ENCODE measurements around the gene ADAM19. TPM values are rescaled to one million over a fixed set of nuclear protein-coding genes. Genes with fewer than 3 reads are reported as not detected.

The ADAM19 gene
- total RNA-seq, 2 experiments from 2014 or later = 118 to 127 TPM

DNA sequence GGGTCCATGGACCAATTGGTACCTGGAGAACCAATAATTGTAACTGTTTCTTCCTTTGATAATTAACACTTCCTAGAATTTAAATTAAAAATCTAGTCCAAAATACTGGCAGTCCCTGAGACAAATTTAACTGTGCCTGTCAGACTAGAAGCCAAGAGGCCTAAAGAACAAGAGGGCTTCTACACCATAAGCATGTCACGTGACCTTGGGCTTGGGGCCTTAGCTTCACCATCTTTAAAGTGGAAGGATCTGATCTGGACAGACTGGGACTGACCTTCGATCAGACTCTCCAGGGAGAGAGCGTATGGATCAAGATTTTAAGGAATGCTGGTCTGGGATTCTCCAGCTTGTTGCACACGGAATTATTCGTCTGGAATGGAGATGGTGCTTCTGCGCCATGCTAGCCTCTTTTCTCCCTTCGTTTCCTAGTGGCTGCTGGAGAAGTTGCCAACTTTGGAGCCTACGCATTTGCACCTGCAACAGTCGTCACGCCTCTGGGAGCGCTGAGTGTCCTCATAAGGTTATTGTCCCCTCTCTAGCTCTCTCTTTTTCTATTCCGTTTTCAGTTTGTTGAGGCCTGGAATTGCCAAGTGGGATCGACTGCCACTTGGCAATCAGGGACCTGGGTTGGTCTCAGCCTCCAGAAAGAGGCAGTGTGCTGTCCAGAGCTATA is 107.1 kb downstream of the ADAM19 start:
- Mint-ChIP-seq H3K27me3 (no peaks in the 10 kb centered on the region), H3K4me3 (no peak overlapping the region)
- CTCF ChIA-PET = interaction anchor here (1.2 kb wide), 1 partner anchor 9 kb away, joined by 3 read pairs; no protein-coding TSS in a partner anchor

DNA sequence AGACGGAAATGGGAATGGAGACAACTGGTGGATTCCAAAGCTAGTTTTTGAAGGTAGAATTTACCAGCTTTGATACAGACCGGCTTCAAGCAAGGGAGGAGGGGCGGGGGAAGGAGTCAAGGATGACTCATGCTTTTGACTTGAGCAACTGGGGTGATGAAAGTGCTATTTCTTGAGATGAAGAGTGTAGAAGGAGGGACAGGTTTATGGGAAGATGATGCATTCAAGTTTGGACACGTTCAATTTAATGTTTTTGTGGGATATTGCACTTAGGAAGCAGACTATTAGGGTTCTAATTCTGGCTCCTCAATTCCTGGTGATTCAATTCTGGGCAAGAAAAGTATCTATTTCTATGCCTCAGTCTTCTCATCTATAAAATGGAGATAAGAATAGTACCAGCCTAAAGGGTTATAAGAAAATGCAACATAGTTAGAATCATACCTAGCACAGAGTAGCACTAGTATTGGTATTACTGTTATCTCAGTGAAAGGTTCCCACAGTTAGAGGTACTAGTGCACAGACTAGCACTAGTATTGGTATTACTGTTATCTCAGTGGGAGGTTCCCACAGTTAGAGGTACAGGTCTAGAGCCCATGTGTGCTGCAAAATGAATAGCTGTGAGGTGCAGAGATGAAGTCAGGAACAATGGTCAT is 110.9 kb downstream of the ADAM19 start:
- H3K36me3 Mint-ChIP-seq (ENCODE audit: low read depth) = no peaks in the 10 kb centered on the region
- peak; percentile 51 for DNase-seq
- H3K27me3 Mint-ChIP-seq = peaks cover 19% of the 10 kb centered on the region
- POLR2A ChIA-PET = no interaction called here
- peaks cover 33% of the 10 kb centered on the region for H3K4me1 Mint-ChIP-seq
- H3K9me3 Mint-ChIP-seq = no peaks in the 10 kb centered on the region
- H3K27ac Mint-ChIP-seq = no peak overlapping the region
- H3K4me3 Mint-ChIP-seq = no peak overlapping the region
- CTCF ChIA-PET = interaction anchor here (2.9 kb wide), 1 partner anchor 278 kb away, joined by 10 read pairs; the partner anchor contains the start of gene LSM11

More for the DNA sequence above, 107.1 kb downstream of the ADAM19 start:
- H3K9me3 Mint-ChIP-seq = no peaks in the 10 kb centered on the region
- H3K27ac Mint-ChIP-seq = no peak overlapping the region
- POLR2A ChIA-PET = no interaction called here
- DNase-seq = no peak
- peaks cover 13% of the 10 kb centered on the region for H3K36me3 Mint-ChIP-seq (ENCODE audit: low read depth)
- peaks cover 26% of the 10 kb centered on the region for H3K4me1 Mint-ChIP-seq

DNA sequence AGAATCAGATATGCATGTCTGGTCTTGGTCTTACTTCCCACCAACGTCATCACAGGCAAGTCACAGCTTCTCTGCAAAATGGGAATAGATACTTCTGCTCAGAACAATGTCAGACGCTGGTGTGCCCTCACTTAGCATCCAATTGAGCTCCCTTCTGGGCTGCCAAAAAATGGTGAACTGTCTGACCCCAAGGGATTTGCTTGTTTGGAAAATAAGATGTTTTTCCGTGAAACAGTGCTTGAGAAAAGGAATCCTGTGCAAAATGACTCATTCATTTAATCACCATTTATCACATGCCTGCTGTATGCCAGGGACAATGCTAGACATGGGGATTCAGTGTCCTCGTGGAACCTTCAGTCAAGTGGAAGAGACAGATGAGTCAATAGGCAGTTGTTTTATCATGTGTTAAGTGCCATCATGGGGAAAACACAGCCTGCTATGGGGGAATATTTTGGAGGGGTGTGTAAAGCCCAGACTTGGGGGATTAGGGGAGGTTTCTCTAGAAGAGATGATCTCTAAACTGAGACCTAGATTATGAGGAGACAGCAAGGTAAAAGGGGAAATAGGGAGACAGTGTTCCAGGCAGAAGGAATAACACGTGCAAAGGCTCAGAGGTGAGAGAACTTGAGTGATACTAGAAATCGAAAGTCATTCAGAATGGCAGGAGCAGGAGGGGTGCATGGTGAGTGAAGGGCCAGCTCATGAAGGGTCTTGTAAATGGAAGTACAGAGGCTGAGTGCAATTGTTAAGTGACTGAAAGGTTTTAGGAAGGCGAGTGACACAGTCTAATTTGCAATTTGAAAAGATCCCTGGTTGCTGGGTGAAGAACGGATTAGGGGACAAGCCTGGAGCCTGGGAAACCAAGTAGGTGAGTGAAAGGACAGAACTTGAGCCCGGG is 111.7 kb downstream of the ADAM19 start:
- Mint-ChIP-seq H3K27me3 (peaks cover 27% of the 10 kb centered on the region), H3K4me1 (peaks cover 34% of the 10 kb centered on the region), H3K9me3 (no peaks in the 10 kb centered on the region), H3K27ac (no peak overlapping the region), H3K36me3 (ENCODE audit: low read depth) (no peaks in the 10 kb centered on the region), H3K4me3 (no peak overlapping the region)
- ChIA-PET CTCF (interaction anchor here (1.1 to 2.9 kb wide), 2 partner anchors 8 to 279 kb away, joined by 3 to 10 read pairs; partner anchors contain the start of gene LSM11), POLR2A (no interaction called here)
- no peak for DNase-seq

DNA sequence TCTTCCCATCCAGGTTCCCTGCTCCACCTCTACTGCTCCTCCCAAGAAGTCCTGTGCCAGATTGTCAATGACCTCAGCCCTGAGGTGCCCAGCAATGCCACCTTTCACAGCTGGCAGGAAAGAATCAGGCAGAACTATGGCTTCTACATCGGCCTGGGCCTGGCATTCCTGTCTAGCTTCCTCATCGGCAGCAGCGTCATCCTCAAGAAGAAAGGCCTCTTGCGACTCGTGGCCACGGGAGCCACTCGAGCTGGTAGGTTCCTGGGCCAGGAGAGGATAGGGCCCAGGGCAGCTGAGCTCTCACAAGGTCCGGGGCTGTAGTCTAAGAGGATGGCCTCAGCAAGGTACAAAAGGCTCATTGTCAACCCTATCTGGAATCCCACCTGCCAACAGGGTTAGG is 112.5 kb downstream of the ADAM19 start:
- H3K4me3 Mint-ChIP-seq = no peak overlapping the region
- no peaks in the 10 kb centered on the region for H3K9me3 Mint-ChIP-seq
- ChIA-PET POLR2A (no interaction called here), CTCF (interaction anchor here (1.1 to 2.9 kb wide), 2 partner anchors 9 to 280 kb away, joined by 3 to 10 read pairs; partner anchors contain the start of gene LSM11)
- H3K27me3 Mint-ChIP-seq = peaks cover 30% of the 10 kb centered on the region
- no peak overlapping the region for H3K27ac Mint-ChIP-seq
- H3K4me1 Mint-ChIP-seq = peaks cover 34% of the 10 kb centered on the region
- H3K36me3 Mint-ChIP-seq (ENCODE audit: low read depth) = no peaks in the 10 kb centered on the region
- no peak for DNase-seq

DNA sequence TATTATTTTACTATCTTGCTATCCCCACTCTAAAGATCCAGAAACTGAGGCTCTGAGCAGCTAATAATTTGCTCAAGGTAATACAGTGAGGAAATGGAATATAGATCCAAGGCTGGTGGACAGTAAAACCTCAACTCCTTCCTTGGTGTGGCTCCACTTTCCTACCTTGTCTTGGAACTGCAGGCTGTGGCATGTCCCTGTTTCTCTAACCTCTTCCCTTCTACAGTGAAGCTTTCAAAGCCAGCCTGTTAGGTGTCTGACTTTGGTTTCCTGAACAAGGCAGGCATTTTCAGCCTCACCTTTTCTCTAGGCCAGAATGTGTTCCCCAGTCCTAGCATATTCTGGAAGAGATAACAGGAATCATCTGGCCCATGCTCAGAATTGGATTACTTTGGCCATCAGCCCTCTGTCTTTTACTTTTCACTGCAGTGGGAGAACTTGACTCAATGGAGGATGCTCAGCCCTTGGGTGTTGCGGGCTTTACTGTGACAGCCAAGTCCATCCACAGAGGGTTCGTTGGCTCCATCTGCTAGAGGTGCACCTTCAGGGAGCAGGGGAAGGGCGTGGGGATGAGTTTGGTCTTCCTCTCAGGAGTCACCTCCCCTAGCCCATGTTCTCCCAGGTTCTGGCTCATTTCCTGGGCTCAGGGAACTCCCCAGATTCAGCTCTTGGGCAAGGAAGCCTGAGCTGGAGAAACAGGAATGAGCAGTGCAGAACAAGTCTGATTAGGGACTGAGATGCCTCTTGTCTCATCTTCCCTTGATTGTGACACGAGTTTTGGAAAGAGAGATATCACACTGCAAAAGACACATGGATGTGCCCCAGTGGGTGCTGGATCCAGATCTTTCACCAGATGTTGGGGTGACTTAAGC is 114.4 kb downstream of the ADAM19 start:
- Mint-ChIP-seq H3K9me3 (no peaks in the 10 kb centered on the region), H3K4me3 (peak overlapping the region; percentile 52), H3K4me1 (peaks cover 34% of the 10 kb centered on the region), H3K36me3 (ENCODE audit: low read depth) (no peaks in the 10 kb centered on the region), H3K27me3 (peaks cover 33% of the 10 kb centered on the region), H3K27ac (no peak overlapping the region)
- no peak for DNase-seq
- CTCF ChIA-PET = interaction anchor here (0.7 to 2.9 kb wide), 6 partner anchors 9 to 282 kb away, joined by 3 to 10 read pairs (median 3); partner anchors contain the start of genes LSM11 and THG1L
- POLR2A ChIA-PET = no interaction called here

DNA sequence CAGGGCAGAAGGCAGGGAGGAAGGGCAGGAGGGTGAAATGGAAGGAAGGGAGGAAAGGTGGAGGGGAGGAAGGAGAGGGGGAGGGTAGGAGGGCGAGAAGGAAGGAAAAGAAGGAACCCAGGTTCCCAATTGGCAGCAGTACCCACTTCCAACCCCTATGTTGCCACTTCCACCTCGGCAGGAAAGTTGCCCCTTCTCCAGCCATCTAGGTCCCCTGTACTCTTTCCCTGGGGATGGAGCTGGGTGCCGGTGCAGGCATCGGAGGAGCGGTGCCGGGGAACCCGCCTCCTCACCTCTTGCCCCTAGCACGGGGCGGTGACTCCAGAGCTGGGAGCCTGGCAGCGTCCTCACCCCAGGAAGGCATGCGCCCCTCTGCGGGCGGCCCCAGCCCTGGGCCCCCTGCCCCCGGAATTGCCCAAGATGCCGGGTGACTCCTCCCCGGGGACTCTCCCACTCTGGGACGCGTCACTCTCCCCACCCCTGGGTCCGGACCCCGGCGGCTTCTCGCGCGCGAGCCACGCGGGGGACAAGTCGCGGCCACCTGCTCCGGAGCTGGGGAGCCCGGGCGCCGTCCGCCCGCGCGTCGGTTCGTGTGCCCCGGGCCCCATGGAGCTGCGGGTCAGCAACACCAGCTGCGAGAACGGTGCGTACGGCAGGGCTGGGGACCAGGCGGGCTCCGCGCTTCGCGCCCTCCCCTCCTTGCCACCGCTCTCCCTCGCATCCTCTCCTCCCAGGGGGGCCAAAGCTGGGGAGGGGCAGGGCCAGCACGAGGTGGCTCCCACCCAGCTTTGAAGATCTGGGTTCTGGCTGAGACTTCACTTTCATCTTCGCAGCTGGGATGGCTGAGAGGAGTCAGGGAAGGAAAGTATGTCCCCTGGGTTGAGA is 115.6 kb downstream of the ADAM19 start, which contains the start of gene NIPAL4:
Gene NIPAL4 (plus strand): TSS at position 499 of the 885 bp plus-strand sequence. CDS start 108 bp downstream, at position 607.
- POLR2A ChIA-PET = no interaction called here
- CTCF ChIA-PET = interaction anchor here (1.0 to 2.1 kb wide), 3 partner anchors 10 to 283 kb away, joined by 3 to 4 read pairs (median 3); no protein-coding TSS in a partner anchor
- Mint-ChIP-seq H3K4me3 (peak within 1 kb of the TSS; percentile 52), H3K27me3 (peaks cover 33% of the 10 kb centered on the region), H3K4me1 (peaks cover 30% of the 10 kb centered on the region), H3K36me3 (ENCODE audit: low read depth) (no peaks in the 10 kb centered on the region), H3K27ac (no peak within 1 kb of the TSS), H3K9me3 (no peaks in the 10 kb centered on the region)
- DNase-seq = no peak

DNA sequence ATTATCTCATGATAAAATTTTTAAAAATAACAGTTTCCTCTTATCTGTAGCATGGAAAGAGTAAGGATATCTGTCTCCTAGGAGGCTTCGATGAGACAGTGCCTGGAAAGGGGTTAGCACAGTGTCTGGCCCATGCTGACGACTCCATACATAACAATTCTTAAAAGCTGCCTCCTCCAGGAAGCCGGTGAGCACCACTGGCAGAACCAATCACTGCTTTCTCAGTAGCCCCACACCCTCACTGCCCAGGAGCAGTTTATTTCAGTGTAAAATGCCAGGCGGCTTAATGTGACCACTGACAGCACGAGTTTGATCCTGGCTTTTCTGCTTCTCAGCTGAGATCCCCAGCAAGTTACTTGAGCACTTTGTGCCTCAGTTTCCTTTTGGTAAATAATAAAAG is 116.7 kb downstream of the ADAM19 start:
- H3K4me3 Mint-ChIP-seq = no peak overlapping the region
- ChIA-PET CTCF (interaction anchor here (0.6 to 2.1 kb wide), 3 partner anchors 11 to 284 kb away, joined by 3 to 4 read pairs (median 3); no protein-coding TSS in a partner anchor), POLR2A (no interaction called here)
- H3K27ac Mint-ChIP-seq = no peak overlapping the region
- H3K4me1 Mint-ChIP-seq = peaks cover 21% of the 10 kb centered on the region
- no peaks in the 10 kb centered on the region for H3K9me3 Mint-ChIP-seq
- no peak for DNase-seq
- no peaks in the 10 kb centered on the region for H3K36me3 Mint-ChIP-seq (ENCODE audit: low read depth)
- peaks cover 33% of the 10 kb centered on the region for H3K27me3 Mint-ChIP-seq

DNA sequence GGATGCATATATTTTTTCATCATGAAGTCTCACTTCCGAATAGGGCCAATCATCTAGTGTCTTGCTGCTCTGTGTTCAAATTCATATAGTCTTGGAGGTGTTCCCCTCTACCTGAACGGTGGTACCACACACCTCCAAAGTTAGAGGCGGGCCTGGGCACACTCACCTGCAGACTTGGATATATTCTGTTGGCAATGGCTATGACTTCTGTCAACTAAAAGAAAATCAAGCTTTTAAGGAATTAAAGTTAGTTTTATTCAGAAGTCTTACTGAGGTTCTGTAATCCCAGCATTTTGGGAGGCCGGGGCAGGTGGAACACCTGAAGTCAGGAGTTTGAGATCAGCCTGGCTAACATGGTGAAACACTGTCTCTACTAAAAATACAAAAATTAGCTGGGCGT is 118.2 kb downstream of the ADAM19 start:
- Mint-ChIP-seq H3K4me1 (peaks cover 20% of the 10 kb centered on the region), H3K9me3 (no peaks in the 10 kb centered on the region), H3K36me3 (ENCODE audit: low read depth) (no peaks in the 10 kb centered on the region), H3K4me3 (no peak overlapping the region), H3K27ac (no peak overlapping the region), H3K27me3 (peaks cover 33% of the 10 kb centered on the region)
- DNase-seq = no peak
- ChIA-PET CTCF (interaction anchor here (0.8 kb wide), 1 partner anchor 124 kb away, joined by 3 read pairs; no protein-coding TSS in a partner anchor), POLR2A (no interaction called here)

DNA sequence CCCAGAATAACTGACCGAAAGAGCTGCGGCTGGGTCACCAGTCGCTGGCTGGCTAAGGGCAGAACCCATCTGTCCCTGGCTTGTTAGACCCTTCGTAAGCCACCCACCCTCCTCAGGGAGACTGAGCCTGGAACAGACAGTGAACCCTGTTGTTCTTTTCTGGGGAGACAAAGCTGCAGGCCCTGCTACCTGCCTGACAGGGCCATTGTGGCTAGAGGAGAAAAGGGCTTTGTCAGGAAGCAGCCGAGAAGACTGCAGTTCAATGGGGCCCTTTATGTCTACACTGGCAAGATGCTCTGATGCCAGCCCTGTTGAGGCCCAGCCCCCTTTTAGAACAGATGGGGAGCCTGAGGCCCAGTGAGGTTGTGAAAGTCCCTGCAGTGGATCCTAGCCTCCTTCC is 119.3 kb downstream of the ADAM19 start:
- no peak for DNase-seq
- H3K27me3 Mint-ChIP-seq = peaks cover 26% of the 10 kb centered on the region
- H3K27ac Mint-ChIP-seq = no peak overlapping the region
- ChIA-PET POLR2A (interaction anchor here (0.6 kb wide), 1 partner anchor 19 kb away, joined by 3 read pairs; no protein-coding TSS in a partner anchor), CTCF (no interaction called here)
- no peak overlapping the region for H3K4me3 Mint-ChIP-seq
- no peaks in the 10 kb centered on the region for H3K9me3 Mint-ChIP-seq
- H3K36me3 Mint-ChIP-seq (ENCODE audit: low read depth) = no peaks in the 10 kb centered on the region
- H3K4me1 Mint-ChIP-seq = peaks cover 20% of the 10 kb centered on the region

DNA sequence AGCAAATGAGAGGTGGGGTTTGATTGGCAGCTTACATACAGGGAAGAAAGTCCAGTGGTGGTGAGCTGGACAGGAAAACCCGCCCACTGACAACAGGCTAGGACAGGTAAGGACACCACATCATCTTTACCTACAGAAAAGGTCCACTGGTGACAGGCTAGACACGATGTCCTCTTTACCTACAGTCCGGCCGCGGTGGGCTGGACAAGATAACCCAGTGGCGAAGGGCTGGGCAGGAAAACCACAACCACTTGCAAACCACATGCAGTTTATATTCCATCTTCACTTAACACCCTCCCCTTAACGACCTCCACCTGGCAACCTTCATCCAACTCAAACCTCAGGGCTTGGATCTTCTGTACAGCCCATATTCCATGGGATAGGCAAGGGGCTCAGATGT is 120.5 kb downstream of the ADAM19 start:
- DNase-seq = no peak
- Mint-ChIP-seq H3K36me3 (ENCODE audit: low read depth) (no peaks in the 10 kb centered on the region), H3K4me1 (peaks cover 9% of the 10 kb centered on the region), H3K9me3 (no peaks in the 10 kb centered on the region), H3K4me3 (no peak overlapping the region), H3K27ac (no peak overlapping the region), H3K27me3 (peaks cover 15% of the 10 kb centered on the region)
- ChIA-PET CTCF (interaction anchor here (1.7 kb wide), 1 partner anchor 17 kb away, joined by 3 read pairs; no protein-coding TSS in a partner anchor), POLR2A (no interaction called here)

DNA sequence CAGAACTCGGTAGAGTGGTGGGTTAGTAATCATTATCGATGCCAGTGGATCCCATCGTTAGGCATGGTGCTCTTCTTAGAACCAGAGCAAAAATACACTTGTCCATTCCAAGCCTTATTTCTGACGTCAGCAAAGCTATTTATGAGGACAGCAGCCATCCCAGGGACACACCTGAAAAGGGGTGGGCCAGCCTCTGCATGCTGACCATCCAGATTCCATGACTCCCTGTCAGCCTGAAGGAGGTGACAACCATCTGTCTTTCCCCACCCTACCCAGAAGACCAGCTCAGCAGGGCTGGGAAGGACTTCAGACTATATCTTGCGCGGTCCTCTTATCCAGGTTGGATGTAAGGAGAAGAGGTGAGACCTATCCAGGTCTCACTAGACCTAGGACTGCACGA is 121.3 kb downstream of the ADAM19 start:
- peaks cover 8% of the 10 kb centered on the region for H3K4me1 Mint-ChIP-seq
- ChIA-PET POLR2A (no interaction called here), CTCF (interaction anchor here (0.6 to 1.9 kb wide), 4 partner anchors 13 to 915 kb away, joined by 3 to 4 read pairs (median 4); no protein-coding TSS in a partner anchor)
- H3K4me3 Mint-ChIP-seq = no peak overlapping the region
- no peak overlapping the region for H3K27ac Mint-ChIP-seq
- no peaks in the 10 kb centered on the region for H3K9me3 Mint-ChIP-seq
- no peak for DNase-seq
- H3K36me3 Mint-ChIP-seq (ENCODE audit: low read depth) = no peaks in the 10 kb centered on the region
- H3K27me3 Mint-ChIP-seq = peaks cover 10% of the 10 kb centered on the region

Data from activated CD4-positive, alpha-beta T cell treated with anti-CD3 and anti-CD28 coated beads, Interleukin-2, amount 10 ng/mL, durations not matched to agents 7 days and 5 days (primary cell).